SIG-M5 treated with dmso at 0.1 percent for 504 hours (cell line): ENCODE results near the gene GRIK4.

Experiments
- DNase-seq: peaks from one replicate; lab custom pipeline; 2025; ENCODE audit not compliant: unreplicated experiment; lab: John Stamatoyannopoulos, UW

Gene GRIK4

GRCh38 chr11:120903686-120904085, 392.1 kb downstream of the GRIK4 start:
- no peak for DNase-seq

GRCh38 chr11:120904116-120904515, 392.6 kb downstream of the GRIK4 start:
- no peak for DNase-seq

GRCh38 chr11:120906766-120907165, 395.2 kb downstream of the GRIK4 start:
- DNase-seq = no peak

GRCh38 chr11:120907971-120908370, 396.4 kb downstream of the GRIK4 start:
- no peak for DNase-seq

GRCh38 chr11:120908461-120909181, 397.1 kb downstream of the GRIK4 start:
- DNase-seq = peak; percentile 75

GRCh38 chr11:120909676-120910416, 398.3 kb downstream of the GRIK4 start:
- DNase-seq = no peak

GRCh38 chr11:120911943-120912342, 400.4 kb downstream of the GRIK4 start:
- no peak for DNase-seq

GRCh38 chr11:120912504-120912903, 401.0 kb downstream of the GRIK4 start:
- peak; percentile 40 for DNase-seq

GRCh38 chr11:120912915-120913314, 401.4 kb downstream of the GRIK4 start:
- no peak for DNase-seq

GRCh38 chr11:120914021-120914420, 402.5 kb downstream of the GRIK4 start:
- no peak for DNase-seq

GRCh38 chr11:120914601-120915000, 403.1 kb downstream of the GRIK4 start:
- DNase-seq = no peak

- no peak for DNase-seq
These were observed 406.2 kb downstream of the GRIK4 start for GRCh38 chr11:120917559-120918239.

GRCh38 chr11:120918257-120918656, 406.7 kb downstream of the GRIK4 start:
- DNase-seq = no peak

- no peak for DNase-seq
These were observed 407.5 kb downstream of the GRIK4 start for GRCh38 chr11:120919045-120919444.

GRCh38 chr11:120919566-120919965, 408.0 kb downstream of the GRIK4 start:
- no peak for DNase-seq

GRCh38 chr11:120923866-120924508, 412.4 kb downstream of the GRIK4 start:
- no peak for DNase-seq

GRCh38 chr11:120925944-120926343, 414.4 kb downstream of the GRIK4 start:
- DNase-seq = no peak

GRCh38 chr11:120928627-120929026, 417.1 kb downstream of the GRIK4 start:
- no peak for DNase-seq

- no peak for DNase-seq
These were observed 417.5 kb downstream of the GRIK4 start for GRCh38 chr11:120929090-120929489.

- peak; percentile 15 for DNase-seq
These were observed 418.2 kb downstream of the GRIK4 start for GRCh38 chr11:120929664-120930154.

- no peak for DNase-seq
These were observed 419.7 kb downstream of the GRIK4 start for GRCh38 chr11:120931057-120931779.
